ENCODE results near the gene USP6NL.

DNA sequence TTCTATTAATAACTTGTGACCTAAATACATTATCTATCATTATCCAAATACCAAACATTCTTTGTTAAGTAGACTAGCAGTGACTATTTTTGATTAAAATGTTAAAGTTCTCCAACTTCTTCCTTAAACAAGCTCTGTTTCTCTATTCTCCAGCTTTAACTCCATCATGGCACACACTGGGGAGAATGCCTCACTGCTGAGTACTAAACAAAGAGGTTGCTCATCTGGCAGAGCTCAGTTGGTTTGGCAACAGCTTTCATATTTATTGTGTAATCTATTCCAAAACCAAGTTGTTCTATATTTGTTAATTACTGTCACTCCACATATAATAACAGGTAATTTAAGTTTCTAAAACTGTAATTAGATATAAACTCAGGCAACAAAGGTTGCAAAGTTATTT lies 89.6 kb downstream of the USP6NL start:
- TF ChIP-seq, protein P1, sequence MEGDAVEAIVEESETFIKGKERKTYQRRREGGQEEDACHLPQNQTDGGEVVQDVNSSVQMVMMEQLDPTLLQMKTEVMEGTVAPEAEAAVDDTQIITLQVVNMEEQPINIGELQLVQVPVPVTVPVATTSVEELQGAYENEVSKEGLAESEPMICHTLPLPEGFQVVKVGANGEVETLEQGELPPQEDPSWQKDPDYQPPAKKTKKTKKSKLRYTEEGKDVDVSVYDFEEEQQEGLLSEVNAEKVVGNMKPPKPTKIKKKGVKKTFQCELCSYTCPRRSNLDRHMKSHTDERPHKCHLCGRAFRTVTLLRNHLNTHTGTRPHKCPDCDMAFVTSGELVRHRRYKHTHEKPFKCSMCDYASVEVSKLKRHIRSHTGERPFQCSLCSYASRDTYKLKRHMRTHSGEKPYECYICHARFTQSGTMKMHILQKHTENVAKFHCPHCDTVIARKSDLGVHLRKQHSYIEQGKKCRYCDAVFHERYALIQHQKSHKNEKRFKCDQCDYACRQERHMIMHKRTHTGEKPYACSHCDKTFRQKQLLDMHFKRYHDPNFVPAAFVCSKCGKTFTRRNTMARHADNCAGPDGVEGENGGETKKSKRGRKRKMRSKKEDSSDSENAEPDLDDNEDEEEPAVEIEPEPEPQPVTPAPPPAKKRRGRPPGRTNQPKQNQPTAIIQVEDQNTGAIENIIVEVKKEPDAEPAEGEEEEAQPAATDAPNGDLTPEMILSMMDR (IDR thresholded peaks at IDR 0.05) = no peak
- TF ChIP-seq POLR2A (IDR thresholded peaks at IDR 0.05) = no peak

Measured in testis (tissue), 2 donors.